Peyer's patch (tissue), 4 donors: ENCODE results near the gene RNF11. TPM values are rescaled to one million over a fixed set of nuclear protein-coding genes. Genes with fewer than 3 reads are reported as not detected.

Experiments
- DNase-seq, 3 donors: peaks; one replicate each; pipeline ENCODE4 v3.0.0-alpha.2; 2017 to 2019
- H3K27ac ChIP-seq, 4 donors: fragments of 200-600 bp; sonication (generic); one replicate each; pipeline ENCODE4 v1.5.1; 2016 to 2019
- H3K27me3 ChIP-seq, 2 donors: fragments of 200-600 bp; sonication (generic); one replicate each; pipeline ENCODE4 v1.5.1; 2019
- H3K36me3 ChIP-seq, 3 donors: fragments of 200-600 bp; sonication (generic); one replicate each; pipeline ENCODE4 v1.5.1; 2016 to 2019
- H3K4me1 ChIP-seq, 4 donors: fragments of 200-600 bp; sonication (generic); one replicate each; pipeline ENCODE4 v1.5.1; 2016 to 2019
- H3K4me3 ChIP-seq, 4 donors: fragments of 200-600 bp; sonication (generic); 1 replicate in 3 of 4; 2 replicates in 1 of 4; pipeline ENCODE4 v1.5.1; 2016 to 2019; ENCODE audit warnings: mild to moderate bottlenecking in 1 of 4
- H3K9me3 ChIP-seq, 4 donors: fragments of 200-600 bp; sonication (generic); one replicate each; pipeline ENCODE4 v1.5.1; 2016 to 2019; ENCODE audit warnings: mild to moderate bottlenecking in 1 of 4
- POLR2A ChIP-seq, 2 donors: fragments of 450-650 bp; IDR thresholded peaks; one replicate each; pipeline ENCODE4 v1.5.1; 2017; ENCODE audit warnings: antibody characterized with exemption in 2 of 2, mild to moderate bottlenecking in 2 of 2, moderate library complexity in 2 of 2
- total RNA-seq, 4 donors: library from RNA; depleted of rRNA; stranded (reverse); fragments of >200 nt; gene quantifications; one replicate each; pipeline ENCODE4 v1.1.0, GENCODE V29; 2016
- TF ChIP-seq, protein P1 (sequence below), 6 experiments: fragments of 450-650 bp in 4 of 6; fragments of 200-600 bp in 2 of 6; sonication (generic) in 1 of 6; IDR thresholded peaks; one replicate each; pipeline ENCODE4 v1.5.1; 2017 to 2019; ENCODE audit warnings: antibody characterized with exemption in 6 of 6, mild to moderate bottlenecking in 3 of 6, moderate library complexity in 1 of 6

The RNF11 gene
- total RNA-seq, 4 donors from 2014 or later, result 58.6 to 101 (median 75.6) TPM

DNA sequence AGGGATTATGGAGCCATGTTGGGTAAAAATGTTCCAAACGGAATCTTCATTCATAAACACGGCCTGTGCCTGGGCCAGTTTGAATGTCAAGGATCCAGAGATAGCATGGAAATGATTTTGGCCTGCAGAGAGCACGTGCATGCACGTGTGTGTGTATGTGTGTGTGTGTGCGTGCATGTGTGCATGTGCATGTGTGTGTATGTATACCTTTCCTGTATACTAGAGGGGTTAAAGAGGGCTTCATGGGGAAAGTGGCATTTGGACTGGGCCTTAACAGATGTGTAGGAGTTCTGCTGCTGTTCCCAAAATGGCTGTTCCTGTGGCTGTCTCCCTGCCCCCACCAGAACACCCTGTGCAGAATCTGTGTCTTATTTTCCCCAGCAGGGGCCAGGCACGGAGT lies 72.6 kb downstream of the RNF11 start:
- no peak for DNase-seq
- H3K27me3 ChIP-seq, result no peaks in the 10 kb centered on the region
- H3K4me3 ChIP-seq, result no peak overlapping the region
- no peaks in the 10 kb centered on the region for H3K36me3 ChIP-seq
- H3K27ac ChIP-seq, result no peak overlapping the region
- H3K9me3 ChIP-seq, result no peaks in the 10 kb centered on the region
- H3K4me1 ChIP-seq, result peaks cover 0 to 24% (median 1%) of the 10 kb centered on the region in 4 donors
- TF ChIP-seq POLR2A (IDR thresholded peaks at IDR 0.05), result no peak
- TF ChIP-seq, protein P1, sequence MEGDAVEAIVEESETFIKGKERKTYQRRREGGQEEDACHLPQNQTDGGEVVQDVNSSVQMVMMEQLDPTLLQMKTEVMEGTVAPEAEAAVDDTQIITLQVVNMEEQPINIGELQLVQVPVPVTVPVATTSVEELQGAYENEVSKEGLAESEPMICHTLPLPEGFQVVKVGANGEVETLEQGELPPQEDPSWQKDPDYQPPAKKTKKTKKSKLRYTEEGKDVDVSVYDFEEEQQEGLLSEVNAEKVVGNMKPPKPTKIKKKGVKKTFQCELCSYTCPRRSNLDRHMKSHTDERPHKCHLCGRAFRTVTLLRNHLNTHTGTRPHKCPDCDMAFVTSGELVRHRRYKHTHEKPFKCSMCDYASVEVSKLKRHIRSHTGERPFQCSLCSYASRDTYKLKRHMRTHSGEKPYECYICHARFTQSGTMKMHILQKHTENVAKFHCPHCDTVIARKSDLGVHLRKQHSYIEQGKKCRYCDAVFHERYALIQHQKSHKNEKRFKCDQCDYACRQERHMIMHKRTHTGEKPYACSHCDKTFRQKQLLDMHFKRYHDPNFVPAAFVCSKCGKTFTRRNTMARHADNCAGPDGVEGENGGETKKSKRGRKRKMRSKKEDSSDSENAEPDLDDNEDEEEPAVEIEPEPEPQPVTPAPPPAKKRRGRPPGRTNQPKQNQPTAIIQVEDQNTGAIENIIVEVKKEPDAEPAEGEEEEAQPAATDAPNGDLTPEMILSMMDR (IDR thresholded peaks at IDR 0.05), result no peak

DNA sequence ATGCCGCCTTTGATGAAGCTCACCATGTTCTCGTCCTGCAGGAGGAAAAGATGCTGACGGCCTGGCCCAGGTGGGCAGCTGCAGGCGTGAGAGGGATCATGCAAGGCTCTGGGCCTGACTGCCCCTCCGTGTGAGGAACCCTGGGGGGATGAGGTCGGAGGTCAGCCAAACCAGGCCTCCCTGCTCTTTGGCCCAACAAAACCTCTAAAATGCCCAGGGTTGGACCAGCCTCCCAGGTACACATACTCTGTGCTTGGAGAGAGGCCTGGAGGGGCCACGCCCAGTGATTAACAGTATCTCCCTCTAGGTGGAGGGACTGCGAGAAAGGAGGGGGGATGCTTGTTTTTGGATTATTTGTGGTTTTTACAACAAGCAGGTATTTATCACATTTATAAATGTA lies 73.2 kb downstream of the RNF11 start:
- TF ChIP-seq POLR2A (IDR thresholded peaks at IDR 0.05), result no peak
- TF ChIP-seq, protein P1 (IDR thresholded peaks at IDR 0.05), result no peak
- no peak for DNase-seq
- H3K9me3 ChIP-seq, result no peaks in the 10 kb centered on the region
- no peak overlapping the region for H3K27ac ChIP-seq
- peaks cover 0 to 28% (median 1%) of the 10 kb centered on the region in 4 donors for H3K4me1 ChIP-seq
- H3K36me3 ChIP-seq, result no peaks in the 10 kb centered on the region
- H3K4me3 ChIP-seq, result no peak overlapping the region
- H3K27me3 ChIP-seq, result no peaks in the 10 kb centered on the region

DNA sequence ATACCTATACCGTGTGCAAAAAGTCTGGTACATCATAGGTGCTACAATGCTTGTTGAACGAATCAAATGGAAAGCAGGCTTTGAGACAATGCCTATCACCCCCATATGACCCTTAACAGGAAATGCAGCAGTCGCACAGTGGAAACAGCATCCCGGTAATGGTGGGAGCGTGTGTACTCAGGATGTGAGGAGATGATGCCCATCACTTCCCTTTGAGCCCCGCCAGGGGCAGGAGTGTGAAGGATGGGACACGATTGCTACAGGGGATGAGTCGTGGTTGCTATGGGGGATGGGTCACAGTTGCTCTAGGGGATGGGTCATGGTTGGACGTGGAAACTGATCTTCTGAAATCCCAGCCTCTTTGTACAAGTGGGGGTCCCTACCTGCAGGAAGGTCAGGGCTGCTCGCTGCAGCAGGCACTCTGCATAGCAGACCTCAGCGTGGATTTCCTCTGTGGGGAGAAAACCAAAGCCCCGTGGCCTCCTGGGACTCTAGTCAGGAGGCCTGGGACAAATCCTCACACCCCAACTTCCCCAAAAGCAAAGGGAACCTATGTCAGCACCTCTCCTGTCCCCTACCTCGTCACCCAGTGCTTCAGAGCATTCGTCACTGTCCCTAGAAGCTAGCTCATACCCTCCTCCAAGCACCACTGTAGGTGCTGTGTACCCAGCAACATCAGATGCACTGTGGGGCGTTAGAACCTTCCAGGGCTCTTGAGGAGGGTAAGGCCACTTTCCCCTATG lies 75.0 kb downstream of the RNF11 start:
- H3K4me1 ChIP-seq, result peaks cover 0 to 18% (median 0%) of the 10 kb centered on the region in 4 donors
- no peaks in the 10 kb centered on the region for H3K27me3 ChIP-seq
- no peaks in the 10 kb centered on the region for H3K36me3 ChIP-seq
- H3K4me3 ChIP-seq, result no peak overlapping the region
- DNase-seq, result no peak
- TF ChIP-seq, protein P1 (IDR thresholded peaks at IDR 0.05), result no peak
- no peak for TF ChIP-seq POLR2A (IDR thresholded peaks at IDR 0.05)
- no peak overlapping the region for H3K27ac ChIP-seq
- H3K9me3 ChIP-seq, result no peaks in the 10 kb centered on the region

DNA sequence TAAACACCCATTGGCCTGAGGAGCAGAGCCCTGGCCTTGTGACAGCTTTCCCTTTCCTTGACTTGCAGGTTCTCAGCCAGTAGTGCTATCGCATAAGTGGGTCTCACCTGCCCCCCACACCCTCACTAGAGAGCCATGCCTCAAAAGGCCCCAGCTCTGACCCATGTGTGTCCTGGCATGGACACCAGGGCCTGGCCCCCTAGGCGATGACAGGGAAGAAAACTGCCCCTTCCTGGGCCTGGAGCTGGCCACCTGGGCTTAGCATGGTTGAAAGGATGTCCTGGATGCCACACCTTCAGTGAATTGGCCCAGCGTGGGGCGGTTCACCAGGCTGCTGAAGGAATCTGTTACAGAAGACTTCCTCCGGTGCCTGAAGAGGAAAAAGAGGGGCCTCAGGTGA lies 75.8 kb downstream of the RNF11 start:
- TF ChIP-seq POLR2A (IDR thresholded peaks at IDR 0.05), result no peak
- TF ChIP-seq, protein P1 (IDR thresholded peaks at IDR 0.05), result no peak
- Histone ChIP-seq H3K4me3 (no peak overlapping the region), H3K36me3 (no peaks in the 10 kb centered on the region), H3K27me3 (no peaks in the 10 kb centered on the region), H3K4me1 (peaks cover 0 to 18% (median 0%) of the 10 kb centered on the region in 4 donors), H3K27ac (no peak overlapping the region), H3K9me3 (no peaks in the 10 kb centered on the region)
- no peak for DNase-seq

DNA sequence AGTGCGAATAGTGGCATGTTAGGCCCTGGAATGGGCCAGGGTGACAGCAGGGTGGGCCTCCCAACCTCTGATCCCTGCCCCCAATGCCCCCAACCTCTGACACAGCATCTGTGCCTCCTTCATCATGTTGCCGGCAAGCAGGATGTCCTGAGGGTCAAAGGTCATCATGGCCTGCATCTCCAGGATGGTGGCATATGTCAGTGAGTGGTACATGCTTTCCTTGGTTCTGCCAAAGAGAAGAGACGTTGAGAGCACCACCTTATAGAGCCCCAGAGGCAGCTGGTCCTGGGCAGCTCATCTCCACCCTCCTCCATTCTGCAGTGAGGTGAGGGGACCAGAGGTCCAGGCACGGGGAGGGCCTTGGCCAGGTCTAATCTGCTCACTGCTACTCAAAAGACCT lies 76.6 kb downstream of the RNF11 start:
- H3K9me3 ChIP-seq, result no peaks in the 10 kb centered on the region
- no peaks in the 10 kb centered on the region for H3K36me3 ChIP-seq
- H3K27me3 ChIP-seq, result no peaks in the 10 kb centered on the region
- no peak overlapping the region for H3K27ac ChIP-seq
- TF ChIP-seq POLR2A (IDR thresholded peaks at IDR 0.05), result no peak
- TF ChIP-seq, protein P1 (IDR thresholded peaks at IDR 0.05), result no peak
- no peak for DNase-seq
- peaks cover 0 to 18% (median 0%) of the 10 kb centered on the region in 4 donors for H3K4me1 ChIP-seq
- H3K4me3 ChIP-seq, result no peak overlapping the region
